LHCN-M2 (cell line): ENCODE results near the gene IFT52. TPM values are rescaled to one million over a fixed set of nuclear protein-coding genes. Genes with fewer than 3 reads are reported as not detected.
"Not testable (repeated sequence)": the region's sequence is repeated elsewhere in the genome, so short reads cannot be mapped to it uniquely, and the experiment has no call there.

ENCODE experiments used
- DNase-seq: peaks from one replicate; pipeline ENCODE4 v3.0.0-alpha.2; 2012; ENCODE audit warnings: low read depth
- total RNA-seq: library from RNA; depleted of rRNA; stranded (reverse); fragments of >200 nt; gene quantifications from 2 replicates; pipeline ENCODE4 v1.2.3, GENCODE V29; 2014

IFT52 gene
- total RNA-seq, 1 experiment from 2014 or later: 32.3 TPM

- DNase-seq: no peak
Observed at GRCh38 chr20:43650997-43651525, 60.3 kb downstream of the IFT52 start.

GRCh38 chr20:43651650-43652184 lies 61.0 kb downstream of the IFT52 start:
- DNase-seq: not testable (repeated sequence)

GRCh38 chr20:43653966-43654365 lies 63.2 kb downstream of the IFT52 start:
- DNase-seq: no peak

DNA sequence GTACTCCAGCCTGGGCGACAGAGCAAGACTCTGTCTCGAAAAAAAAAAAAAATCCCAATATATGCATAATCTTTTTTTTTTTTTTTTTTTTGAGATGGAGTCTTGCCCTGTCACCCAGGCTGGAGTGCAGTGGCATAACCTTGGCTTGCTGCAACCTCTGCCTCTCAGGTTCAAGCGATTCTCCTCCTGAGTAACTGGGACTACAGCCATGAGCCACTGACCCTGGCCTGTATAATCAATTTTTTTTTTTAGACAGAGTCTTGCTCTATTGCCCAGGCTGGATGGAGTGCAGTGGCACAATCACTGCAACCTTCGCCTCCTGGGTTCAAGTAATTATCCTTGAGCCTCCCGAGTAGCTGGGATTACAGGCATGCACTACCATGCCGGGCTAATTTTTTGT lies 64.4 kb downstream of the IFT52 start:
- DNase-seq: not testable (repeated sequence)

DNA sequence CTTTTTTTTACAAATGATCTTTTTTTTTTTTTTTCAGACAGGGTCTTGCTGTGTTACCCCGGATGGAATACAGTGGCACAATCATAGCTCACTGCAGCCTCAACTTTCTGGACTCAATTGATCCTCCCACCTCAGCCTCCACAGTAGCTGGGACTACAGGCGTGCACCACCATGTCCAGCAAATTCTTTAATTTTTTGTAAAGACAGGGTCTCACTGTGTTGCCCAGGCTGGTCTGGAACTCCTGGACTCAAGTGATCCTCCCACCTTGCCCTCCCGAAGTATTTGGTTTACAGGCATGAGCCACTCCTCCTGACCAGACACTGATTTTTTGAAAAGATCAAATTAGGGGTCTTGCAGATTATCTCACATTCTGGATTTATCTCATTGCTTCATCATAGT lies 65.2 kb downstream of the IFT52 start:
- no peak for DNase-seq

GRCh38 chr20:43658069-43658722 lies 67.5 kb downstream of the IFT52 start:
- no peak for DNase-seq

DNA sequence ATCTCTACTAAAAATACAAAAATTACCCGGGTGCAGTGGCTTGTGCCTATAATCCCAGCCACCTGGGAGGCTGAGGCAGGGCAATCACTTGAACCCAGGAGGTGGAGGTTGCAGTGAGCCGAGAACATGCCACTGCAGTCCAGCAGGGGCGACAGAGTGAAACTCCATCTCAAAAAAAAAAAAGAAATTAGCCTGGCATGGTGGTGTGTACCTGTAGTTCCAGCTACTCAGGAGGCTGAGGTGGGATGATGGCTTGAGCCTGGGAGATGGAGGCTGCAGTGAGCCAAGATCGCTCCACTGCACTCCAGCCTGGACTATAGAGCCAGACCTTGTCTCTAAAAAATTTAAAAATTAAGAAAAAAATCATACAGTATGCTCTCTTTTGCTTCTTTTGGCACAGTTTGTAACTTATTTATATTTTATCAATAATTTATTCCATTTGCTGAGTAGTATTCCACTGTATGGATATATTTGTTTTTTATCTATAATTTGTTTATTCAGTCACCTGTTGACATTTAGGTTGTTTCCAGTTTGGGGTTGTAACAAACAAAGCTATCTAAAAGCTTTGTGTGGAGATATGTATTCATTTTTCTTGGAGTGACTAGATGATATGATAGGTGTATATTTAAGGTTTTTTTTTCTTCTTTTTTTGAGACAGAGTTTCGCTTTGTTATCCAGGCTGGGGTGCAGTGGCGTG lies 68.1 kb downstream of the IFT52 start:
- DNase-seq: no peak

GRCh38 chr20:43662943-43663655 lies 72.4 kb downstream of the IFT52 start:
- peak; percentile 90 for DNase-seq

DNA sequence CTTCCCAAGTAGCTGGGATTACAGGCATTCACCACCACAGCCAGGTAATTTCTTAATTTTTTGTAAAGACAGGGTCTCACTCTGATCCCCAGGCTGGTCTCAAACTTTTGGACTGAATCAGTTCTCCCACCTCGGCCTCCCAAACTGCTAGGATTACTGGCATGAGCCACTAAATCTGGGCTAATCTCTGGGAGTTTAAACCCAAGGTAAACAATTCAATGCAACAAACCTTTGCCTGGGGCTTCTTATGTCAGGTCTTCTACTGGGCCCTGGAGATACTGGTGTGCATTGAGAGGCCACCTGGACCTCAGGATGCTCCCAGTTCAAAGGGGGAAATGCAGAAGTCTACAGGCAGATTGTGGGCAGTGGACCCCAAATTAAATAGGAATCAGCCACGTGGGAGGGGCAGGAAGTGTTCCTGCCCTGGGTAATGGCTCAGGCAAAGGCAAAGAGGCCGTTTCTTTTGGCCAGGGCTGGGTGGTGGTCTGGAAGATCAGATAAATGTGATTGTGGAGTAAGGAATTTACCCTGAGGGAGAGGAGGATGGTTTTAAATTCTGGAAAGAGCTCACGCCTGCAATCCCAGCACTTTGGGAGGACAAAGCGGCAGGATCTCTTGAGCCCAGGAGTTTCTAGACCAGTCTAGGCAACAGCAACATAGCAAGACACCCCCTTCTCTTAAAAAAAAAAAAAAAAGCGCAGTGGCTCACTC lies 74.9 kb downstream of the IFT52 start:
- no peak for DNase-seq

DNA sequence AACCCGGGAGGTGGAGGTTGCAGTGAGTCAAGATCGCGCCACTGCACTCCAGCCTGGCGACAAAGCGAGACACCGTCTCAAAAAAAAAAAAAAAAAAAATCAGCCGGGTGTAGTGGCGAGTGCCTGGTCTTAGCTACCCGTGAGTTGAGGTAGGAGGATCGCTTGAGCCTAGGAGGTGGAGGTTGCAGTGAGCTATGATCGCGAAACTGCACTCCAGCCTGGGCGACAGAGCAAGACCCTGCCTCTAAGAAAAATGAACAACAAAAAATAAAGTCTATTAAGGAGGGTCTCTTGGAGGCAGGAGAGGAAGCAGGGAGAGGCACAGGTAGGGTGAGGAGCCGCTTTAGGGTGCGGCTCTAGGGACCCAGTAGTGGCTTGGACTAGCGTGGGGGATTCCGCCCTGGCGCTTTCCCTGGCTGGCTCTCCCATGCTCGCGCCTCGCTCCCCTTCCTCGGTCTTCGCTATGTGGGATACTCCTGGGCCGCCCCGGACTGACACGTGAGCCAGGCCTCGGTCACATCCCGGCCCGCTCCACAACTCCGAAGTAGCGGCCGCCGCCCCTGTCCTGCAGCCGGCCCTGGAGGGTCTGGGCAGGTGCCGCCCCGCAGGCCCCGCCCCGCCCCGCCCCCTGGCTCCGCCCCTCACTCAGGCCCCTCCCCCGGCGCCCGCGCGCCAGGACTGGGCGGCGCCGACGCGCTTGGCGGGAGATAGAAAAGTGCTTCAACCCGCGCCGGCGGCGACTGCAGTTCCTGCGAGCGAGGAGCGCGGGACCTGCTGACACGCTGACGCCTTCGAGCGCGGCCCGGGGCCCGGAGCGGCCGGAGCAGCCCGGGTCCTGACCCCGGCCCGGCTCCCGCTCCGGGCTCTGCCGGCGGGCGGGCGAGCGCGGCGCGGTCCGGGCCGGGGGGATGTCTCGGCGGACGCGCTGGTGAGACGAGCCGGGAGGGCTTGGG lies 75.9 kb downstream of the IFT52 start, which contains the start of gene MYBL2:
Gene MYBL2 (plus strand): TSS at position 739 of the 953 bp plus-strand sequence. CDS start 170 bp downstream, at position 909.
- peak; percentile 49 for DNase-seq

GRCh38 chr20:43667341-43668132 lies 76.8 kb downstream of the IFT52 start:
- DNase-seq: no peak

GRCh38 chr20:43669332-43669731 lies 78.6 kb downstream of the IFT52 start:
- peak; percentile 82 for DNase-seq

GRCh38 chr20:43670423-43670822 lies 79.7 kb downstream of the IFT52 start:
- DNase-seq: no peak

GRCh38 chr20:43676368-43676767 lies 85.6 kb downstream of the IFT52 start:
- no peak for DNase-seq

GRCh38 chr20:43680981-43681380 lies 90.2 kb downstream of the IFT52 start:
- DNase-seq: no peak

- DNase-seq: no peak
Observed at GRCh38 chr20:43681468-43681942, 90.8 kb downstream of the IFT52 start.

- no peak for DNase-seq
Observed at GRCh38 chr20:43681991-43682410, 91.3 kb downstream of the IFT52 start.

DNA sequence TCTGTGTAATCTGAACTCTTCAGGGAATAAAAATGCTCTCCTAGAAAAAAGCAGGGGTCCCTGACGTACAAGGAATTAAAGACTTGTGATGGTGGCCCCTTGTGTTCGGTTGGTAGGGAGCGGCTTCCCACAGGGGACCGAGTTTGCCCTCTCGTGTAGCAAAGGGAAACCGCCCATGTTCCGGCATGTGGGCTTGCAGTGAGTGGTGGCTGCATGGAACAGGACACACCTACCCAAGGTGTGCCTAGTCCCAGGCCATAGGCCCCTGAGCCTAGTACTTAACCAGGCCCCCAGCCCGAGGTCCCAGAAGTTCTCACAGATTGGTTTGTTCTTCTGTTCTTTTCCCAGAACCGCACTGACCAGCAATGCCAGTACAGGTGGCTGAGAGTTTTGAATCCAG lies 91.7 kb downstream of the IFT52 start:
- DNase-seq: no peak

DNA sequence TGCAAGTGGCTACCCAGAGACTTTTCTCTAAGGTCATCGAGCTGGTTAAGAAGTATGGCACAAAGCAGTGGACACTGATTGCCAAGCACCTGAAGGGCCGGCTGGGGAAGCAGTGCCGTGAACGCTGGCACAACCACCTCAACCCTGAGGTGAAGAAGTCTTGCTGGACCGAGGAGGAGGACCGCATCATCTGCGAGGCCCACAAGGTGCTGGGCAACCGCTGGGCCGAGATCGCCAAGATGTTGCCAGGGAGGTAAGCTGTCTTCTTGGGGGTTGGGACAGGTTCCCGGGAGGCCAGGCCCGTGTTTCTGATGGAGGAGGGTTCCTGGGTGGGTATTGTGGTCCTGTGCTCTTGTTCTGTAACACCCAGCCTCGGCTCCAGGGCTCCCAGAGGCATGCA lies 96.1 kb downstream of the IFT52 start:
- no peak for DNase-seq
